Thoracic aorta (tissue), 2 donors: Measurements from ENCODE around the gene MS4A10. TPM values are rescaled to one million over a fixed set of nuclear protein-coding genes. Genes with fewer than 3 reads are reported as not detected.

Source experiments
- ATAC-seq: fragments of 150-250 bp; one replicate; pipeline ENCODE4 v1.8.0; 2017; ENCODE audit warnings: low read depth; ENCODE audit not compliant: insufficient number of reproducible peaks, low FRiP score
- DNase-seq: peaks from one replicate; pipeline ENCODE4 v3.0.0-alpha.2; 2020; ENCODE audit warnings: low spot score
- H3K27ac ChIP-seq, 2 donors: fragments of 200-600 bp; sonication (generic); 1 replicate in 1 of 2; 2 replicates in 1 of 2; pipeline ENCODE4 v1.5.1; 2016; ENCODE audit warnings: mild to moderate bottlenecking in 2 of 2, moderate library complexity in 2 of 2
- H3K27me3 ChIP-seq: fragments of 200-600 bp; sonication (generic); replicated peaks from 2 replicates; pipeline ENCODE4 v1.6.0; 2016; ENCODE audit warnings: mild to moderate bottlenecking; ENCODE audit not compliant: insufficient read depth
- H3K36me3 ChIP-seq: fragments of 200-600 bp; sonication (generic); one replicate; pipeline ENCODE4 v1.5.1; 2016
- H3K4me1 ChIP-seq, 2 donors: fragments of 200-600 bp; sonication (generic); 1 replicate in 1 of 2; 2 replicates in 1 of 2; pipeline versions ENCODE4 v1.5.1 to v1.6.0; 2016; ENCODE audit warnings: low read depth in 2 of 2, mild to moderate bottlenecking in 1 of 2; ENCODE audit not compliant: control insufficient read depth in 1 of 2
- H3K4me3 ChIP-seq: fragments of 200-600 bp; sonication (generic); 2 replicates; pipeline ENCODE4 v1.5.1; 2016; ENCODE audit warnings: mild to moderate bottlenecking
- H3K9me3 ChIP-seq: fragments of 200-600 bp; sonication (generic); 2 replicates; pipeline ENCODE4 v1.5.1; 2016
- total RNA-seq, 2 donors: library from RNA; depleted of rRNA; stranded (reverse); fragments of >200 nt; gene quantifications; one replicate each; pipeline versions ENCODE4 v1.1.0 to v1.2.3, GENCODE V29; 2016
- TF ChIP-seq, protein P1 (sequence below): fragments of 200-600 bp; sonication (generic); IDR thresholded peaks from one replicate; pipeline ENCODE4 v1.5.1; 2019; ENCODE audit warnings: antibody characterized with exemption

Gene MS4A10
- total RNA-seq, 2 donors from 2014 or later: not detected

DNA sequence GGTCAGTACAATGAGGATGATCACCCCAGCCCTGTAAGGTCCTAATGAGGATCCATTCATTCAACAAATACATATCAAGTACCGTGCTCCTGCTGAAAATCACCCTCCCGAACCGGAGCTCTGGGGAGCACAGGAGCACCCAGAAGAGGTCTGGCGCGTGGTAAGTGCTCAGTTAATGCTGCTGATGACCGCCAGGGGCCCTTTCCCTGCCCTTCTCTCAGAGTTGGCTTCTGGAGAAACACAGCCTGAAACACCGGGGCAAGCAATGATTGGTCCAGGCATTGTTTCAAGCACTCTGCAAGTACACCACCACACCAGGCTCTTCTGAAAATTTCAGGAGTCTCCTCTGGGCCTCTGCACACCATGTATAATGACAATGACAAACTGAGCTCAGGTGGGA, 53.0 kb downstream of the MS4A10 start:
- no peaks in the 10 kb centered on the region for H3K9me3 ChIP-seq
- no peak for ATAC-seq
- H3K36me3 ChIP-seq: no peaks in the 10 kb centered on the region
- no peak for DNase-seq
- H3K4me1 ChIP-seq: peaks cover 11 to 27% of the 10 kb centered on the region in 2 donors
- H3K27me3 ChIP-seq: no peaks in the 10 kb centered on the region
- TF ChIP-seq, protein P1, sequence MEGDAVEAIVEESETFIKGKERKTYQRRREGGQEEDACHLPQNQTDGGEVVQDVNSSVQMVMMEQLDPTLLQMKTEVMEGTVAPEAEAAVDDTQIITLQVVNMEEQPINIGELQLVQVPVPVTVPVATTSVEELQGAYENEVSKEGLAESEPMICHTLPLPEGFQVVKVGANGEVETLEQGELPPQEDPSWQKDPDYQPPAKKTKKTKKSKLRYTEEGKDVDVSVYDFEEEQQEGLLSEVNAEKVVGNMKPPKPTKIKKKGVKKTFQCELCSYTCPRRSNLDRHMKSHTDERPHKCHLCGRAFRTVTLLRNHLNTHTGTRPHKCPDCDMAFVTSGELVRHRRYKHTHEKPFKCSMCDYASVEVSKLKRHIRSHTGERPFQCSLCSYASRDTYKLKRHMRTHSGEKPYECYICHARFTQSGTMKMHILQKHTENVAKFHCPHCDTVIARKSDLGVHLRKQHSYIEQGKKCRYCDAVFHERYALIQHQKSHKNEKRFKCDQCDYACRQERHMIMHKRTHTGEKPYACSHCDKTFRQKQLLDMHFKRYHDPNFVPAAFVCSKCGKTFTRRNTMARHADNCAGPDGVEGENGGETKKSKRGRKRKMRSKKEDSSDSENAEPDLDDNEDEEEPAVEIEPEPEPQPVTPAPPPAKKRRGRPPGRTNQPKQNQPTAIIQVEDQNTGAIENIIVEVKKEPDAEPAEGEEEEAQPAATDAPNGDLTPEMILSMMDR: no peak
- H3K4me3 ChIP-seq: no peak overlapping the region
- no peak overlapping the region for H3K27ac ChIP-seq

DNA sequence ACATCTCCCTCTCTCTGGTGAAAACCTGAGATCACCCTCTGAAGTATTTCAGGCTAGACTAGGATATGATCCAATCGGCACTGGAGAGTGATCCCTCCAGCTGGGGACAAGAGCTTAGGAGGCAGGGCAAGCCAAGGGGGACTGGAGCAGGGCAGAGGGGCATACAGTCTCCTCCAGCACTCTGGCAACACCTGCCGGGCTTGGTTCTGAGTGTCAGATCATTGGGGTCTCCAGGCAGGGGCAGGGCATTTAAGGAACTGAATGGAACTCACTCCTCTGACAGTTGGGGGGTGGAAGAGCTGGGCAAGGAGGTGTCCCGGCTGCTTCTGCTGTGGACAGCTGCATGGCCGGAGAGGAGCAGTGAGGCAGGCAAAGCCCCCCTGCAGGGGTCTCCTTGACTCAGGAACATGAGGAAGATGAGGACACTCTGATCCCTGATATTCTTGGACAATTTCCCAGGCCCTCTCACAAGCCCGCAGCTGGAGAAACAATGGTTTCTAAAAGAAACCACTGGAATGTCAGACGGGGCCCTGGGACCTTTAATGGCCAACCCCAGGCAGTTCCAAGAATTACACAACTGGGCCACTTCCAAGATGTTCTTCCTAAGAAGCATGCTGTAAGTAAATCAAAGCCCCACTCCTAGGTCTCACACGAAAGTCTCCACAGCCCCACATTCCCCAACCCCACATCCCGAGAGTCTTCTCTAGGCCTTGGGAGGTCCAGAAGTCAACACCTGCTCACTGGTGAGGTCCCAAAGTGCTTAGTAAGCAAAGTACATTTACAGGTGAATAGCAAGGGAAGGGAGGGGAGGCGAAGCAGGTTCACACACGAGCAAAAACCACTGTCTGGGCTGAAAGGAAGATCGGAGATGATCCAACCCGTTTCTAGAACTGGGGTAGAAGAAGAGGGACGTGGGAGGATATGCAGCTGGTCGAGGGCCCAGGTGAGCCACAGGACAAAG, 55.6 kb downstream of the MS4A10 start:
- peak overlapping the region; percentile 73 to 77 for H3K27ac ChIP-seq
- TF ChIP-seq, protein P1: no peak
- no peaks in the 10 kb centered on the region for H3K36me3 ChIP-seq
- no peaks in the 10 kb centered on the region for H3K9me3 ChIP-seq
- ATAC-seq (no peak), DNase-seq (no peak)
- H3K27me3 ChIP-seq: no peaks in the 10 kb centered on the region
- H3K4me1 ChIP-seq: peaks cover 28 to 42% of the 10 kb centered on the region in 2 donors
- H3K4me3 ChIP-seq: peak overlapping the region; percentile 76

DNA sequence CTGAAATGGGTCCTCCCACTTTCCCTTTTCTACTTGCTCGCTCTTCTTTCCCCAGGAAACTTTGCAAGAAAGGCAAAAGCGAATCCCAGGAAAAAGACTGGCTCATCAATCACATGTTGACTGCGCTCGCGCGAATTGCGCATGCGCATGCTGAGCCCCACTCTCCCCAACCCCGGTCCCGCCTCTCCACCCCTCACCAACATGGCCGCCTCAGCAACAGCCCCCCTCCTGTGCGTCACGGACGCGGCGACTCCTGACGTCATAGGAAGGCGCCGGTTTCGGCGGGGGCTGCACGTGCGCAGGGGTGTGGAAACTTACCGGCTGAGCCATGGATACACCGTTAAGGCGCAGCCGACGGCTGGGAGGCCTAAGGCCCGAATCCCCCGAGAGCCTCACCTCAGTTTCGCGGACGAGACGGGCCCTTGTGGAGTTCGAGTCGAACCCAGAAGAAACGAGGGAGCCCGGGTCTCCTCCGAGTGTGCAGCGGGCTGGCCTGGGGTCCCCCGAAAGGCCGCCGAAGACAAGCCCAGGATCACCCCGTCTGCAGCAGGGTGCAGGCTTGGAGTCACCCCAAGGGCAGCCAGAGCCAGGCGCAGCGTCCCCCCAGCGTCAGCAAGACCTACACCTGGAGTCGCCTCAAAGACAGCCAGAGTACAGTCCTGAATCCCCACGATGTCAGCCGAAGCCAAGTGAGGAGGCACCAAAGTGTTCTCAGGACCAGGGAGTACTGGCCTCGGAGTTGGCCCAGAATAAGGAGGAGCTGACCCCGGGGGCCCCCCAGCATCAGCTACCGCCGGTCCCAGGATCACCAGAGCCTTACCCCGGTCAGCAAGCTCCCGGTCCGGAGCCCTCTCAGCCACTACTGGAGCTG, 56.9 kb downstream of the MS4A10 start, which contains the start of gene CCDC86:
Gene CCDC86, plus strand, starts transcription at position 317 of the 871 bp plus-strand sequence. Its CDS starts 12 bp downstream, at position 329.
- Histone ChIP-seq H3K36me3 (no peaks in the 10 kb centered on the region), H3K4me3 (peak within 1 kb of the TSS; percentile 76), H3K4me1 (peaks cover 28 to 42% of the 10 kb centered on the region in 2 donors), H3K27me3 (no peaks in the 10 kb centered on the region), H3K27ac (peak within 1 kb of the TSS; percentile 77 to 80), H3K9me3 (no peaks in the 10 kb centered on the region)
- peak; percentile 93 for DNase-seq
- TF ChIP-seq, protein P1: no peak
- ATAC-seq: peak; percentile 98

DNA sequence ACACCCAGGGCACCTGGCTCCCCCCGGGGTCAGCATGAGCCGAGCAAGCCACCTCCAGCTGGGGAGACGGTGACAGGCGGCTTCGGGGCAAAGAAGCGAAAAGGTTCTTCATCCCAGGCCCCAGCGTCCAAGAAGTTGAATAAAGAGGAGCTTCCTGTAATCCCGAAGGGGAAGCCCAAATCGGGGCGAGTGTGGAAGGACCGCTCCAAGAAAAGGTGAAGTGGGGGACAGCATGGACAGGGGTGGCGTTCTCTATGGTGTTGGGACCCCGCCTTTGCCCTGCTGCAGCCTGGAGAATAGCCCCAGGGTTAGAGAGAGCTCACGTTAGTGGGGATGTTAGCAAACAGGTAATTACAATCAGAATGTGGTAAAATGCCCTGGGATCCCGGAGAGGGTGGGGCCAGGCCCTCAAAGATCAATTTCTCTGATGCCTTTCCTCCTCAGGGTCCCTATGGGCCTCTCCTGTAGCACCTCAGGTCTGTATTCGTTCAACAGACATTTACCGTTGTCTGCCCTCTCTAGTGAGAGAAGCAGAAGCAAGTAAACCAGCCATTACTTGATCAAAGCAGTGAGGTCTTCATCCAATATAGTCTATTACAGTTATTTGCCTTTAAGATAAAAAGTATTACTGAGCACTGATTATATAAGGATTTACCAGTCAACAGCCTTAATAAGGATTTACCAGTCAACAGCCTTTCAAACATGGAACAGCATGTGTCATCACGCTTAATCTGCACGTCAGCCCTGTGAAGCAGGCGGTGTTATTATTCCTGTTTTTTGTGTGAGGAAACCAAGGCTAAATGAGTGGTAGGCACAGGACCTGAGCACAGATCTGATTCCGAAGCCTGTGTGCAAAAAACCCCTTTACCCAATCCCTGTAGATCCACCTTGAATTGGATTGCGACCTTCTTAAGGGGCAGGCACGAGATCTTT, 57.8 kb downstream of the MS4A10 start:
- DNase-seq (no peak), ATAC-seq (no peak)
- Histone ChIP-seq H3K27ac (peak overlapping the region; percentile 47 to 80), H3K9me3 (no peaks in the 10 kb centered on the region), H3K27me3 (no peaks in the 10 kb centered on the region), H3K4me3 (peak overlapping the region; percentile 76), H3K36me3 (no peaks in the 10 kb centered on the region), H3K4me1 (peaks cover 28 to 42% of the 10 kb centered on the region in 2 donors)
- TF ChIP-seq, protein P1: no peak
